ENCODE results near the gene TFIP11.

- TF ChIP-seq CTCF (IDR thresholded peaks at IDR 0.05 in 2 of 3, conservative IDR thresholded peaks at IDR 0.05 in 1 of 3; ENCODE audit: insufficient read depth in 2 of 3, low read depth in 1 of 3, low read length in 3 of 3) (no peak), SMARCE1 (IDR thresholded peaks at IDR 0.05) (no peak), POLR2A (conservative IDR thresholded peaks at IDR 0.05) (no peak), ATF6 (CRISPR knock-in tag; IDR thresholded peaks at IDR 0.05) (no peak), RAD21 (CRISPR knock-in tag; conservative IDR thresholded peaks at IDR 0.05 in 1 of 2, IDR thresholded peaks at IDR 0.05 in 1 of 2) (no peak), STAT5A (IDR thresholded peaks at IDR 0.05; ENCODE audit: borderline replicate concordance, low read length) (no peak)
Measured at GRCh38 chr22:26453216-26453615, 59.1 kb downstream of the TFIP11 start.
